IMR-90 (cell line): ENCODE data around the gene PTH1R. TPM values are rescaled to one million over a fixed set of nuclear protein-coding genes. Genes with fewer than 3 reads are reported as not detected.

Experiments used
- ATAC-seq: fragments of 200-7000 bp; cut with Tn5 transposase; 2 replicates; pipeline ENCODE4 v1.9.1; 2020; ENCODE audit warnings: low read depth, mild to moderate bottlenecking, moderate library complexity
- BruUV-seq: library from RNA; stranded (reverse); fragments of 400-500 nt; replicated peaks from 2 replicates; lab custom pipeline; 2021; lab: Mats Ljungman, UMichigan
- CTCF ChIA-PET: fragments of 300-600 bp; formaldehyde crosslinking; extraction: SDS; loops from one replicate; lab custom pipeline; 2021; ENCODE audit warnings: antibody characterized with exemption; lab: Yijun Ruan, JAX
- POLR2A ChIA-PET: fragments of 300-600 bp; sonication (Branson Sonifier 250); formaldehyde crosslinking; loops from one replicate; lab custom pipeline; 2022; ENCODE audit warnings: antibody characterized with exemption; ENCODE audit not compliant: unreplicated experiment; lab: Charles Lee
- DNase-seq: peaks from one replicate; pipeline ENCODE4 v3.0.0; 2013
- H2AFZ ChIP-seq: replicated peaks from 2 replicates; pipeline ENCODE3; 2013; ENCODE audit warnings: low read length, mild to moderate bottlenecking; ENCODE audit not compliant: poor library complexity
- H2AK5ac ChIP-seq: 2 replicates; pipeline ENCODE4 v1.6.1; 2013; ENCODE audit warnings: low read depth, low read length, inconsistent platforms
- H2AK9ac ChIP-seq: replicated peaks from 2 replicates; pipeline ENCODE3; 2013; ENCODE audit warnings: mild to moderate bottlenecking, low read depth, low read length, moderate library complexity; ENCODE audit not compliant: poor library complexity
- H2BK120ac ChIP-seq: 2 replicates; pipeline ENCODE4 v1.6.1; 2013; ENCODE audit warnings: low read depth, low read length, inconsistent platforms
- H2BK15ac ChIP-seq: 3 replicates; pipeline ENCODE4 v1.6.1; 2013; ENCODE audit warnings: low read depth, low read length, inconsistent platforms
- H2BK20ac ChIP-seq: 2 replicates; pipeline ENCODE4 v1.6.1; 2013; ENCODE audit warnings: low read depth, mild to moderate bottlenecking, inconsistent platforms, low read length, moderate library complexity
- H2BK5ac ChIP-seq: 2 replicates; pipeline ENCODE4 v1.6.1; 2013; ENCODE audit warnings: mild to moderate bottlenecking, low read depth, low read length, inconsistent platforms; ENCODE audit not compliant: poor library complexity, severe bottlenecking
- H3K14ac ChIP-seq: replicated peaks from 2 replicates; pipeline ENCODE4 v1.6.1; 2013; ENCODE audit warnings: low read depth, low read length, inconsistent platforms
- H3K18ac ChIP-seq: 2 replicates; pipeline ENCODE4 v1.6.1; 2013; ENCODE audit warnings: low read depth, low read length, control low read depth
- H3K23ac ChIP-seq: 2 replicates; pipeline ENCODE4 v1.6.1; 2013; ENCODE audit warnings: low read depth, low read length, inconsistent platforms
- H3K27ac ChIP-seq: 2 replicates; pipeline ENCODE4 v1.5.1; 2013; ENCODE audit warnings: mild to moderate bottlenecking, control low read depth, low read length; ENCODE audit not compliant: insufficient read depth
- H3K27me3 ChIP-seq: 2 replicates; pipeline ENCODE4 v1.6.1; 2013; ENCODE audit warnings: low read length; ENCODE audit not compliant: control insufficient read depth, insufficient read depth
- H3K36me3 ChIP-seq: 2 replicates; pipeline ENCODE4 v1.6.1; 2013; ENCODE audit warnings: low read length, mixed read lengths; ENCODE audit not compliant: control insufficient read depth, insufficient read depth
- H3K4ac ChIP-seq: 2 replicates; pipeline ENCODE4 v1.6.1; 2013; ENCODE audit warnings: low read depth, low read length, inconsistent platforms
- H3K4me1 ChIP-seq: 2 replicates; pipeline ENCODE4 v1.6.1; 2013; ENCODE audit warnings: low read length, mixed read lengths; ENCODE audit not compliant: control insufficient read depth, insufficient read depth
- H3K4me2 ChIP-seq: 2 replicates; pipeline ENCODE4 v1.6.1; 2013; ENCODE audit warnings: low read depth, mild to moderate bottlenecking, control low read depth, low read length, moderate library complexity
- H3K4me3 ChIP-seq: 2 replicates; pipeline ENCODE4 v1.5.1; 2013; ENCODE audit warnings: low read depth, mild to moderate bottlenecking, control low read depth, low read length, moderate library complexity; ENCODE audit not compliant: insufficient read depth
- H3K56ac ChIP-seq: 2 replicates; pipeline ENCODE4 v1.6.1; 2013; ENCODE audit warnings: low read length, inconsistent platforms; ENCODE audit not compliant: insufficient read depth; ENCODE audit errors: extremely low read depth
- H3K79me1 ChIP-seq, 2 experiments: 2 replicates each; pipeline ENCODE4 v1.6.1; 2013; ENCODE audit warnings: low read length in 2 of 2, inconsistent platforms in 1 of 2, low read depth in 1 of 2
- H3K9ac ChIP-seq: 2 replicates; pipeline ENCODE4 v1.6.1; 2013; ENCODE audit warnings: low read depth, low read length, control low read depth
- H3K9me1 ChIP-seq: 2 replicates; pipeline ENCODE4 v1.6.1; 2013; ENCODE audit warnings: low read length, inconsistent platforms; ENCODE audit not compliant: insufficient read depth
- H3K9me3 ChIP-seq: 2 replicates; pipeline ENCODE4 v1.6.1; 2013; ENCODE audit warnings: low read length; ENCODE audit not compliant: control insufficient read depth, insufficient read depth
- H4K20me1 ChIP-seq: 2 replicates; pipeline ENCODE4 v1.6.1; 2013; ENCODE audit warnings: low read length, inconsistent platforms; ENCODE audit not compliant: insufficient read depth
- H4K5ac ChIP-seq: 2 replicates; pipeline ENCODE4 v1.6.1; 2013; ENCODE audit warnings: mild to moderate bottlenecking, low read depth, low read length, control low read depth
- H4K8ac ChIP-seq, 2 experiments: 2 replicates each; pipeline ENCODE4 v1.6.1; 2013; ENCODE audit warnings: low read depth in 2 of 2, low read length in 2 of 2, control low read depth in 1 of 2, inconsistent platforms in 1 of 2
- H4K91ac ChIP-seq: 2 replicates; pipeline ENCODE4 v1.6.1; 2013; ENCODE audit warnings: low read depth, low read length, inconsistent platforms; ENCODE audit not compliant: insufficient read depth
- BHLHE40 ChIP-seq: fragments of 150-350 bp; IDR thresholded peaks from 2 replicates; pipeline ENCODE4 v1.6.1; 2016; ENCODE audit warnings: mild to moderate bottlenecking, low read depth, low read length
- CEBPB ChIP-seq: IDR thresholded peaks from 2 replicates; pipeline ENCODE4 v1.6.1; 2012; ENCODE audit warnings: low read depth, low read length, improper control_type of control experiment
- CHD1 ChIP-seq: IDR thresholded peaks from 2 replicates; pipeline ENCODE4 v1.6.1; 2012; ENCODE audit warnings: low read depth, low read length, improper control_type of control experiment
- CTCF ChIP-seq: conservative IDR thresholded peaks from 2 replicates; pipeline ENCODE4 v1.5.1; 2012; ENCODE audit warnings: mild to moderate bottlenecking, low read depth, low read length, improper control_type of control experiment
- ELK1 ChIP-seq: fragments of 150-350 bp; IDR thresholded peaks from 2 replicates; pipeline ENCODE4 v1.6.1; 2016; ENCODE audit warnings: low read depth, mild to moderate bottlenecking, low read length, moderate library complexity, borderline replicate concordance
- FOS ChIP-seq: fragments of 150-350 bp; IDR thresholded peaks from 2 replicates; pipeline ENCODE4 v1.6.1; 2016; ENCODE audit warnings: low read depth, low read length
- MAFK ChIP-seq: IDR thresholded peaks from 2 replicates; pipeline ENCODE4 v1.6.1; 2012; ENCODE audit warnings: low read depth, low read length, improper control_type of control experiment
- MAZ ChIP-seq: IDR thresholded peaks from 2 replicates; pipeline ENCODE4 v1.6.1; 2012; ENCODE audit warnings: low read depth, mild to moderate bottlenecking, low read length, improper control_type of control experiment, moderate library complexity, borderline replicate concordance
- NFE2L2 ChIP-seq: fragments of 150-350 bp; IDR thresholded peaks from 2 replicates; pipeline ENCODE4 v1.6.1; 2016; ENCODE audit warnings: low read depth, mild to moderate bottlenecking, low read length
- POLR2A ChIP-seq: IDR thresholded peaks from 2 replicates; pipeline ENCODE4 v1.6.1; 2012; ENCODE audit warnings: mild to moderate bottlenecking, low read depth, low read length
- RAD21 ChIP-seq: IDR thresholded peaks from 2 replicates; pipeline ENCODE4 v1.6.1; 2012; ENCODE audit warnings: low read length, improper control_type of control experiment
- RCOR1 ChIP-seq: IDR thresholded peaks from 2 replicates; pipeline ENCODE4 v1.6.1; 2012; ENCODE audit warnings: mild to moderate bottlenecking, low read length, improper control_type of control experiment; ENCODE audit not compliant: insufficient replicate concordance
- RFX5 ChIP-seq: IDR thresholded peaks from 2 replicates; pipeline ENCODE4 v1.8.0; 2012; ENCODE audit warnings: low read depth, mild to moderate bottlenecking, low read length, moderate library complexity
- SMC3 ChIP-seq: fragments of 150-350 bp; IDR thresholded peaks from 2 replicates; pipeline ENCODE4 v1.6.1; 2016; ENCODE audit warnings: low read depth, mild to moderate bottlenecking, antibody characterized with exemption, low read length, moderate library complexity
- USF2 ChIP-seq: fragments of 150-350 bp; IDR thresholded peaks from 2 replicates; pipeline ENCODE4 v1.6.1; 2017; ENCODE audit warnings: mild to moderate bottlenecking, antibody characterized with exemption, low read length, low read depth
- WGBS, 2 experiments: methylation state at CpG; one replicate each; pipeline versions ENCODE4 v1.1.5 to v1.1.7; 2013; ENCODE audit warnings: missing lambda C conversion rate in 2 of 2; ENCODE audit not compliant: insufficient read length in 1 of 2; ENCODE audit errors: extremely low coverage in 2 of 2; 5-methylcytosine and 5-hydroxymethylcytosine counted together
- dilution Hi-C: fragments of 300-500 bp; cut with HindIII; formaldehyde crosslinking; loops from one replicate; pipeline ENCODE4 v1.14.3; 2018; ENCODE audit warnings: low sequenced_read_pairs; ENCODE audit not compliant: unreplicated experiment
- in situ Hi-C: fragments of 300-500 bp; cut with MboI; formaldehyde crosslinking; loops from 3 replicates; pipeline ENCODE4 v1.14.3; 2019; ENCODE audit warnings: low sequenced_read_pairs, inconsistent platforms, mixed read lengths
- intact Hi-C: fragments of 100-400 bp; cut with micrococcal nuclease; formaldehyde crosslinking; loops from 2 replicates; pipeline ENCODE4 v1.10.0; 2022
- polyA plus RNA-seq, 3 experiments: library from polyadenylated mRNA; depleted of rRNA; stranded (reverse); fragments of >200 nt; gene quantifications; 2 replicates each; pipeline ENCODE4 v1.2.3, GENCODE V29; 2012; ENCODE audit warnings: low replicate concordance in 1 of 3
- total RNA-seq: library from RNA; depleted of rRNA; stranded (reverse); fragments of >200 nt; gene quantifications from 2 replicates; pipeline ENCODE4 v1.2.3, GENCODE V29; 2012

The PTH1R gene
- total and polyA plus RNA-seq, 2 of the 4 experiments (the other 2 are of a cell fraction) = 0.15 to 0.18 TPM

GRCh38 chr3:46851364-46852333 lies 25.9 kb upstream of the PTH1R start:
- no peak overlapping the region for H2BK20ac ChIP-seq
- ChIA-PET CTCF (no interaction called here), POLR2A (no interaction called here)
- no TSS peak for BruUV-seq
- H3K9me3 ChIP-seq = no peaks in the 10 kb centered on the region
- no peak overlapping the region for H2BK120ac ChIP-seq
- dilution Hi-C loops (no loop called here), intact Hi-C loops (no loop called here), in situ Hi-C loops (no loop called here)
- DNase-seq (no peak), ATAC-seq (no peak)
- H2AK9ac ChIP-seq = no peak overlapping the region
- no peaks in the 10 kb centered on the region; the same call in 1 of the 2 replicates for H3K4me1 ChIP-seq
- H3K4me2 ChIP-seq = no peak overlapping the region
- H2BK15ac ChIP-seq = no peak overlapping the region
- no peaks in the 10 kb centered on the region for H4K20me1 ChIP-seq
- no peak overlapping the region for H3K9ac ChIP-seq
- H2AFZ ChIP-seq = peak overlapping the region; percentile 48
- H2AK5ac ChIP-seq = no peak overlapping the region
- peaks cover 34% of the 10 kb centered on the region for H3K27me3 ChIP-seq
- H4K91ac ChIP-seq = no peak overlapping the region
- no peak overlapping the region for H2BK5ac ChIP-seq
- peaks cover 1% of the 10 kb centered on the region for H3K9me1 ChIP-seq
- 45% methylated on average over 4 of the region's 13 CpGs; no CpG with 5 or more reads in 1 of the 2 experiments for WGBS, 2 experiments
- H3K56ac ChIP-seq = no peak overlapping the region
- H3K4ac ChIP-seq = no peak overlapping the region
- H3K4me3 ChIP-seq = no peak overlapping the region
- no peak overlapping the region for H3K18ac ChIP-seq
- no peaks in the 10 kb centered on the region for H3K79me1 ChIP-seq
- H4K8ac ChIP-seq = no peak overlapping the region
- H4K5ac ChIP-seq = no peak overlapping the region
- H3K36me3 ChIP-seq = no peaks in the 10 kb centered on the region
- no peak overlapping the region for H3K23ac ChIP-seq
- no peak overlapping the region for H3K27ac ChIP-seq
- no peak overlapping the region for H3K14ac ChIP-seq
- TF ChIP-seq FOS = no peak
- TF ChIP-seq SMC3 = no peak
- no peak for TF ChIP-seq CEBPB
- TF ChIP-seq USF2 = no peak
- TF ChIP-seq POLR2A = no peak
- no peak for TF ChIP-seq BHLHE40
- no peak for TF ChIP-seq NFE2L2
- no peak for TF ChIP-seq CHD1
- no peak for TF ChIP-seq RCOR1
- no peak for TF ChIP-seq MAFK
- no peak for TF ChIP-seq RAD21
- no peak for TF ChIP-seq MAZ
- no peak for TF ChIP-seq CTCF
- TF ChIP-seq ELK1 = no peak
- TF ChIP-seq RFX5 = no peak
